Thoracic aorta (tissue), 2 donors: ENCODE measurements around the gene CCDC157. TPM values are rescaled to one million over a fixed set of nuclear protein-coding genes. Genes with fewer than 3 reads are reported as not detected.

Source experiments
- ATAC-seq: fragments of 150-250 bp; one replicate; pipeline ENCODE4 v1.8.0; 2017; ENCODE audit warnings: low read depth; ENCODE audit not compliant: insufficient number of reproducible peaks, low FRiP score
- DNase-seq: peaks from one replicate; pipeline ENCODE4 v3.0.0-alpha.2; 2020; ENCODE audit warnings: low spot score
- H3K27ac ChIP-seq, 2 donors: fragments of 200-600 bp; sonication (generic); 1 replicate in 1 of 2; 2 replicates in 1 of 2; pipeline ENCODE4 v1.5.1; 2016; ENCODE audit warnings: mild to moderate bottlenecking in 2 of 2, moderate library complexity in 2 of 2
- H3K27me3 ChIP-seq: fragments of 200-600 bp; sonication (generic); replicated peaks from 2 replicates; pipeline ENCODE4 v1.6.0; 2016; ENCODE audit warnings: mild to moderate bottlenecking; ENCODE audit not compliant: insufficient read depth
- H3K36me3 ChIP-seq: fragments of 200-600 bp; sonication (generic); one replicate; pipeline ENCODE4 v1.5.1; 2016
- H3K4me1 ChIP-seq, 2 donors: fragments of 200-600 bp; sonication (generic); 1 replicate in 1 of 2; 2 replicates in 1 of 2; pipeline versions ENCODE4 v1.5.1 to v1.6.0; 2016; ENCODE audit warnings: low read depth in 2 of 2, mild to moderate bottlenecking in 1 of 2; ENCODE audit not compliant: control insufficient read depth in 1 of 2
- H3K4me3 ChIP-seq: fragments of 200-600 bp; sonication (generic); 2 replicates; pipeline ENCODE4 v1.5.1; 2016; ENCODE audit warnings: mild to moderate bottlenecking
- H3K9me3 ChIP-seq: fragments of 200-600 bp; sonication (generic); 2 replicates; pipeline ENCODE4 v1.5.1; 2016
- total RNA-seq, 2 donors: library from RNA; depleted of rRNA; stranded (reverse); fragments of >200 nt; gene quantifications; one replicate each; pipeline versions ENCODE4 v1.1.0 to v1.2.3, GENCODE V29; 2016
- TF ChIP-seq, protein P1 (sequence below): fragments of 200-600 bp; sonication (generic); IDR thresholded peaks from one replicate; pipeline ENCODE4 v1.5.1; 2019; ENCODE audit warnings: antibody characterized with exemption

The CCDC157 gene
- total RNA-seq, 2 donors from 2014 or later: 0.27 to 2.9 TPM

DNA sequence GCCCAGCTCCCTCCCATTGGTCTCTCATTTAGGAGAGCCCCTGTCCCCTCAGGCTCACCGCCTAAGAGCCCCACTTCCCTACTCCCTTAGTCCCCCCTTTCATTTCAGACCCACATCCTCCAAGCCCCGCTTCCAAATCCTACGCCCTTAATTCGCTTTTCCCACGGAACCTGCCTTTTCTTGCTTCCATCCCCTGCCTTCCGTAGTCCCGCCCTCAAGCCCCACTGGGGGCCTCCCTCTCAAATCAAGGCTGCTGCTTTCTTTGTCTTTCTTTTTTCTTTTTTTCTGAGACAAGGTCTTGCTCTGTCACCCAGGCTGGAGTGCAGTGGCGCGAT is 396 bp downstream of the CCDC157 start:
- ATAC-seq: no peak
- H3K27me3 ChIP-seq: no peaks in the 10 kb centered on the region
- H3K4me1 ChIP-seq: peaks cover 19 to 36% of the 10 kb centered on the region in 2 donors
- H3K36me3 ChIP-seq: peaks cover 8% of the 10 kb centered on the region
- H3K4me3 ChIP-seq: peak overlapping the region; percentile 85
- H3K27ac ChIP-seq: peak overlapping the region; percentile 95 to 97
- DNase-seq: no peak
- TF ChIP-seq, protein P1, sequence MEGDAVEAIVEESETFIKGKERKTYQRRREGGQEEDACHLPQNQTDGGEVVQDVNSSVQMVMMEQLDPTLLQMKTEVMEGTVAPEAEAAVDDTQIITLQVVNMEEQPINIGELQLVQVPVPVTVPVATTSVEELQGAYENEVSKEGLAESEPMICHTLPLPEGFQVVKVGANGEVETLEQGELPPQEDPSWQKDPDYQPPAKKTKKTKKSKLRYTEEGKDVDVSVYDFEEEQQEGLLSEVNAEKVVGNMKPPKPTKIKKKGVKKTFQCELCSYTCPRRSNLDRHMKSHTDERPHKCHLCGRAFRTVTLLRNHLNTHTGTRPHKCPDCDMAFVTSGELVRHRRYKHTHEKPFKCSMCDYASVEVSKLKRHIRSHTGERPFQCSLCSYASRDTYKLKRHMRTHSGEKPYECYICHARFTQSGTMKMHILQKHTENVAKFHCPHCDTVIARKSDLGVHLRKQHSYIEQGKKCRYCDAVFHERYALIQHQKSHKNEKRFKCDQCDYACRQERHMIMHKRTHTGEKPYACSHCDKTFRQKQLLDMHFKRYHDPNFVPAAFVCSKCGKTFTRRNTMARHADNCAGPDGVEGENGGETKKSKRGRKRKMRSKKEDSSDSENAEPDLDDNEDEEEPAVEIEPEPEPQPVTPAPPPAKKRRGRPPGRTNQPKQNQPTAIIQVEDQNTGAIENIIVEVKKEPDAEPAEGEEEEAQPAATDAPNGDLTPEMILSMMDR: no peak
- H3K9me3 ChIP-seq: no peaks in the 10 kb centered on the region

DNA sequence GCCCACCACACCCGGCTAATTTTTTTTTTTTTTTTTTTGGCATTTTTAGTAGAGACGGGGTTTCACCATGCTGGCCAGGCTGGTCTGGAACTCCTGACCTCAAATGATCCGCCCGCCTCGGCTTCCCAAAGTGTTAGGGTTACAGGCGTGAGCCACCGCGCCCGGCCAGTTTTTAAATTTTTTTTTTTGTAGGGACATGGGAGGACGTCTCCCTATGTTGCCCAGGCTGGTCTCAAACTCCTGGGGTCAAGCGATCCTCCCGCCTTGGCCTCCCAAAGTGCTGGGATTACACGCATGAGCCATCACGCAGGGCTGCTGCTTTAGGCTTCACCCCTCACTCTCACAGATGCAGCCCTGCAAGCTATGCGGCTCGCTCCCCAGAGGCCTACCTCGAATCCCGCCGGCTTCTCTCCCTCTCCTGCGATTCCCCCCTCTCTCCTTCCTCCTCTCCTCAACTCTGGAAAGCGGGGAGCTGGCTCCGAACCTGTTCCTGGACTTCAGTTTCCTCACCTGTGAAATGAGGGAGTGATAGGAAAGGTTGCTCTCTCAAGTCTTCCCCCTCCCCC is 926 bp downstream of the CCDC157 start:
- Histone ChIP-seq H3K36me3 (peaks cover 3% of the 10 kb centered on the region), H3K27ac (no peak overlapping the region), H3K4me3 (peak overlapping the region; percentile 85), H3K27me3 (no peaks in the 10 kb centered on the region), H3K4me1 (peaks cover 19 to 36% of the 10 kb centered on the region in 2 donors), H3K9me3 (no peaks in the 10 kb centered on the region)
- ATAC-seq (no peak), DNase-seq (no peak)
- TF ChIP-seq, protein P1: no peak

DNA sequence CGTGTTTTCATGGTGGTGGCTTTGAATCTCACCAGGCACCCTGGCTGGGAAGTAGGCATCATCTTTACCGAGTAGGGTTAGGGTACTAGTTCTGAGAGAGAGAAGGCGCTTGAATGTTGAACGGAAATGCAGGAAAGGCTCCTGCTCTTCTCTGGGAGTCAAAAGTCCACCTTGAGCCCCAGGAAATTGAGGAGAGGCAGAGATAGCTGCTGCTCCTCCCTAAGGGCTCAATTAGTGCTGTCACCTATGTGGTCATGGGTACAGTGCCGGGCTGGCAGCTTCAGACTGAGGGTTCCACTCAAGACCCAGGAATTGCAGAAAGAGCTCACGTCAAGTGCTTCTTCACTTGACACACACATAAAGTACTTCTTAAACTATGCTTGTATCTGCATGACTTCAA is 1.7 kb downstream of the CCDC157 start:
- Histone ChIP-seq H3K4me3 (no peak overlapping the region), H3K4me1 (peaks cover 19 to 35% of the 10 kb centered on the region in 2 donors), H3K36me3 (no peaks in the 10 kb centered on the region), H3K9me3 (no peaks in the 10 kb centered on the region), H3K27me3 (no peaks in the 10 kb centered on the region), H3K27ac (no peak overlapping the region)
- TF ChIP-seq, protein P1: no peak
- no peak for ATAC-seq
- no peak for DNase-seq

DNA sequence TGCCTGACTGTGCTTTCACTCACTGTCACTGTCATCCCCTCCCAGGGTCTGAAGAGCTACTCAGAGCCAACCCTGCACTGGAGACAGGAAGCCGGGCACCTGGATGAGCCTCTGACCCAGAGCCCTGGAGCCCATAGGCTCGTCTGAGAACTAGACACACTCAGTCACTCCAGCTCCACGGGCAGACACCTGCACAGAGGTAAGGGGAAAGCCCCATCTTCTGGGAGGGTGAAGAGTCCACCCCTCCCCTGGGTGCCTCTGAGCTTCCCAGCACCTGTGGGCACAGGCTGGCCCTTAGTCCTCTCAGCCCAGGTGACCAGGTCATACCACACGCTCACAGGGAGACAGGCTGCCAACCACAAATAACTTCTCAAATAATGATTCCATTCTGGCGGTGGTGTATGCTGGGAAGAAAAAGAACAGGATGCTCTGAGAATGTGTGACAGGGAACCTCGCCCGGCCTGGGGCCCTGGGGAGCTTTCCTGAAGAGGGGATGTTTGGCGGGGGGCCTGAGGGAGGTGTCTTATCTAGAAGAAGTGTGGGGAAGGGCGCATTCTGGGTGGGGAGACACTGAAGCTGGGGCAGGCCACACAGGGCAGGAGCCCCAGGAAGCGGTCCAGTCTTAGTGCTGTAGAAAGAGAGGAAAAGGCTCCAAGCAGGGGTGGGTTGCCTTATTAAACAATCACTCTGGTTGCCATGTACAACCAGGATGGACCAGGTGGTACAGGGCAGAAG is 5.3 kb downstream of the CCDC157 start:
- Histone ChIP-seq H3K36me3 (no peaks in the 10 kb centered on the region), H3K27ac (no peak overlapping the region), H3K9me3 (no peaks in the 10 kb centered on the region), H3K4me3 (no peak overlapping the region), H3K27me3 (no peaks in the 10 kb centered on the region), H3K4me1 (peaks cover 0 to 7% of the 10 kb centered on the region in 2 donors)
- TF ChIP-seq, protein P1: no peak
- no peak for ATAC-seq
- DNase-seq: no peak

DNA sequence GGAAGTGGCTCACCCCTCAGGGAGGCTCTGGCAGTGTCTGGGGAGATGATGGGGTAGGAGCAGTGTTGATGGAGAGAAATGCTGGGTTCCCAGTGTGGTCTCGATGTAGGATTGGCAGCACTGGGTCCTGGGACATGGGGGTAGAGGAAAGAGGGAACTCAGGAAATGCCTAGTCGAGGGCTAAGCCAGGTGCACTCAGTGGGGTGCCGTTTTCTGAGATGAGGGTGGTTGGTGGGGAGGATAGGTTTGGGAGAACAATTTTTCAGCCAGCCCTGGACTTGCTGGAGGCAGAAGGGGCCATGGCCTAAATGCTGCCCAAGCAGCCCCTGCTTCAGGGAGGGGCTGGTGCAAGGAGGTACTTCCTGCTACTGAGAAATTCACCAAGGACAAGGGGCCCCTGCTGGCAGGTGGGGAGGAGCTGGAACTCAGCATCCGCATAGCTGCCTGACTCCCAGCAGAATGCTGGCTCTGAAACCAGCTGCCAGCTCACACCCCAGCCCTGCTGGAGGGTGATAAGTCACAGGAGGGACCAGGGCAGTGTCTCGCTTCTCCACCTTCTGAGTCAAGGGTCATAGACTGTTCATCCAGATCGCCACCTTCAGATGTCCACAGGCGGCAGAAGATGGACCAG is 6.0 kb downstream of the CCDC157 start:
- no peaks in the 10 kb centered on the region for H3K36me3 ChIP-seq
- no peak overlapping the region for H3K27ac ChIP-seq
- TF ChIP-seq, protein P1: no peak
- no peak overlapping the region for H3K4me3 ChIP-seq
- no peaks in the 10 kb centered on the region for H3K9me3 ChIP-seq
- no peak for ATAC-seq
- H3K27me3 ChIP-seq: no peaks in the 10 kb centered on the region
- peaks cover 0 to under 1% of the 10 kb centered on the region in 2 donors for H3K4me1 ChIP-seq
- no peak for DNase-seq
